HCT116 (cell line): Measurements from ENCODE around the gene CCDC159.
A peak's percentile ranks its signal among the peaks of the same experiment; 100 is the strongest.

ENCODE experiments used
- CTCF ChIP-seq, 3 experiments: fragments of 200-600 bp in 1 of 3; sonication (generic) in 1 of 3; IDR thresholded peaks in 2 of 3; conservative IDR thresholded peaks in 1 of 3; 2 replicates each; pipeline ENCODE4 v1.5.1; 2012 to 2017; ENCODE audit warnings: low read depth in 2 of 3, low read length in 2 of 3, antibody characterized with exemption in 1 of 3, borderline replicate concordance in 1 of 3, control low read depth in 1 of 3, mild to moderate bottlenecking in 1 of 3, mixed read lengths in 1 of 3, mixed run types in 1 of 3, moderate library complexity in 1 of 3; ENCODE audit not compliant: insufficient read depth in 1 of 3
- ELF1 ChIP-seq: IDR thresholded peaks from 2 replicates; pipeline ENCODE4 v1.6.1; 2012; ENCODE audit warnings: low read depth, borderline replicate concordance
- EZH2 ChIP-seq: fragments of 200-600 bp; sonication (generic); IDR thresholded peaks from 2 replicates; pipeline ENCODE4 v1.6.1; 2017; ENCODE audit warnings: antibody characterized with exemption, mixed run types
- EZH2phosphoT487 ChIP-seq: fragments of 200-600 bp; IDR thresholded peaks from 2 replicates; pipeline ENCODE4 v1.6.1; 2018; ENCODE audit warnings: antibody characterized with exemption, borderline replicate concordance
- FOSL1 ChIP-seq: IDR thresholded peaks from 2 replicates; pipeline ENCODE4 v1.6.1; 2012; ENCODE audit warnings: low read depth
- MAX ChIP-seq: IDR thresholded peaks from 2 replicates; pipeline ENCODE4 v1.6.1; 2012
- POLR2A ChIP-seq: IDR thresholded peaks from 2 replicates; pipeline ENCODE4 v1.7.0; 2011; ENCODE audit warnings: borderline replicate concordance; ENCODE audit not compliant: insufficient read depth, insufficient read length; ENCODE audit errors: extremely low read depth
- POLR2AphosphoS5 ChIP-seq: IDR thresholded peaks from 2 replicates; pipeline ENCODE4 v1.6.1; 2011; ENCODE audit warnings: mild to moderate bottlenecking, low read depth, low read length, moderate library complexity
- SIN3A ChIP-seq: IDR thresholded peaks from 2 replicates; pipeline ENCODE4 v1.6.1; 2012; ENCODE audit warnings: low read depth
- SP1 ChIP-seq: IDR thresholded peaks from 2 replicates; pipeline ENCODE4 v1.6.1; 2012; ENCODE audit warnings: low read depth
- TCF7L2 ChIP-seq: IDR thresholded peaks from 2 replicates; pipeline ENCODE4 v1.7.0; 2011; ENCODE audit warnings: borderline replicate concordance, inconsistent platforms; ENCODE audit not compliant: insufficient read depth, insufficient read length; ENCODE audit errors: extremely low read depth
- YY1 ChIP-seq: IDR thresholded peaks from 2 replicates; pipeline ENCODE4 v1.6.1; 2011; ENCODE audit warnings: low read length, low read depth, moderate library complexity, mild to moderate bottlenecking; ENCODE audit not compliant: insufficient replicate concordance; ENCODE audit errors: extremely low read depth
- ZFX ChIP-seq: fragments of 450-650 bp; IDR thresholded peaks from 2 replicates; pipeline ENCODE4 v1.6.1; 2017
- ZNF274 ChIP-seq: fragments of 200-500 bp; sonication (Bioruptor generic); IDR thresholded peaks from 2 replicates; pipeline ENCODE4 v1.6.1; 2014; ENCODE audit warnings: mild to moderate bottlenecking, low read depth, low read length, inconsistent platforms

GRCh38 chr19:11355160-11356073 lies 9.1 kb downstream of the CCDC159 start, which contains the start of gene PLPPR2:
- TF ChIP-seq POLR2AphosphoS5 (peak; percentile 87), CTCF (IDR thresholded peaks at IDR 0.05 in 2 of 3, conservative IDR thresholded peaks at IDR 0.05 in 1 of 3; ENCODE audit: borderline replicate concordance in 1 of 3, insufficient read depth in 1 of 3, low read depth in 2 of 3, low read length in 2 of 3) (no peak), EZH2 (no peak), YY1 (no peak), ELF1 (no peak), ZFX (peak; percentile 32; the same call in 1 of the 2 replicates), POLR2A (peak; percentile 51), MAX (no peak), EZH2phosphoT487 (no peak), SIN3A (no peak), TCF7L2 (no peak), ZNF274 (no peak), FOSL1 (no peak), SP1 (no peak)
